Endothelial cell of umbilical vein (primary cell): ENCODE results near the gene FBXO10. TPM values are rescaled to one million over a fixed set of nuclear protein-coding genes. Genes with fewer than 3 reads are reported as not detected.

ENCODE experiments used
- BruUV-seq: library from RNA; stranded (reverse); fragments of 400-500 nt; replicated peaks from 2 replicates; lab custom pipeline; 2021; lab: Mats Ljungman, UMichigan
- CTCF ChIA-PET: fragments of 300-600, 350-600 bp; sonication (Branson Sonifier 250); formaldehyde crosslinking; loops from one replicate; lab custom pipeline; 2021; ENCODE audit warnings: antibody characterized with exemption, inconsistent platforms; lab: Charles Lee
- POLR2A ChIA-PET: fragments of 300-600, 350-600 bp; sonication (Branson Sonifier 250); formaldehyde crosslinking; loops from one replicate; lab custom pipeline; 2021; ENCODE audit warnings: antibody characterized with exemption, inconsistent platforms; lab: Charles Lee
- DNase-seq: peaks from one replicate; pipeline ENCODE4 v3.0.0-alpha.2; 2011; ENCODE audit warnings: low read depth, low spot score
- FAIRE-seq: peaks from 2 replicates; lab custom pipeline; 2011; peaks lifted over from hg19 to GRCh38; lab: Jason Lieb, UNC
- H2AFZ ChIP-seq: 2 replicates; pipeline ENCODE4 v1.6.0; 2012; ENCODE audit warnings: low read depth, low read length, control low read depth, inconsistent platforms
- H3K27ac ChIP-seq: 2 replicates; pipeline ENCODE4 v1.5.1; 2011; ENCODE audit warnings: low read depth, mild to moderate bottlenecking, control low read depth, low read length, moderate library complexity; ENCODE audit not compliant: insufficient read depth
- H3K27me3 ChIP-seq, 2 experiments: 2 replicates each; pipeline versions ENCODE4 v1.6.0 to v1.6.1; 2011; ENCODE audit warnings: low read length in 2 of 2, mixed read lengths in 1 of 2; ENCODE audit not compliant: control insufficient read depth in 2 of 2, insufficient read depth in 2 of 2
- H3K36me3 ChIP-seq, 2 experiments: 2 replicates in 1 of 2; 3 replicates in 1 of 2; pipeline ENCODE4 v1.5.1; 2011; ENCODE audit warnings: low read length in 2 of 2, mild to moderate bottlenecking in 1 of 2, moderate library complexity in 1 of 2; ENCODE audit not compliant: control insufficient read depth in 2 of 2, insufficient read depth in 2 of 2; ENCODE audit errors: extremely low read depth in 1 of 2
- H3K4me1 ChIP-seq: 3 replicates; pipeline ENCODE4 v1.5.1; 2011; ENCODE audit warnings: mild to moderate bottlenecking, low read length; ENCODE audit not compliant: control insufficient read depth, insufficient read depth; ENCODE audit errors: extremely low read depth
- H3K4me2 ChIP-seq: 2 replicates; pipeline ENCODE4 v1.6.1; 2011; ENCODE audit warnings: low read length, control low read depth, mixed read lengths; ENCODE audit not compliant: insufficient read depth
- H3K4me3 ChIP-seq, 3 experiments: fragments of 200-600 bp in 1 of 3; sonication (generic), shearing (Covaris generic) in 1 of 3; replicated peaks in 1 of 3; 2 replicates each; pipeline ENCODE4 v1.5.1; 2011 to 2016; ENCODE audit warnings: control low read depth in 3 of 3, low read length in 3 of 3, mild to moderate bottlenecking in 2 of 3, inconsistent platforms in 1 of 3, low read depth in 1 of 3, moderate library complexity in 1 of 3; ENCODE audit not compliant: insufficient read depth in 1 of 3
- H3K79me2 ChIP-seq: 2 replicates; pipeline ENCODE4 v1.6.0; 2012; ENCODE audit warnings: low read length, inconsistent platforms; ENCODE audit not compliant: control insufficient read depth, insufficient read depth
- H3K9ac ChIP-seq: replicated peaks from 2 replicates; pipeline ENCODE3; 2011; ENCODE audit warnings: low read length, control low read depth; ENCODE audit not compliant: insufficient read depth; ENCODE audit errors: extremely low read depth
- H3K9me1 ChIP-seq: replicated peaks from 3 replicates; pipeline ENCODE4 v1.6.0; 2011; ENCODE audit warnings: mild to moderate bottlenecking, low read length; ENCODE audit not compliant: control insufficient read depth, insufficient read depth; ENCODE audit errors: extremely low read depth
- H3K9me3 ChIP-seq: replicated peaks from 2 replicates; pipeline ENCODE4 v1.5.1; 2012; ENCODE audit warnings: low read length, inconsistent platforms; ENCODE audit not compliant: control insufficient read depth, insufficient read depth
- H4K20me1 ChIP-seq: replicated peaks from 2 replicates; pipeline ENCODE3; 2011; ENCODE audit warnings: mild to moderate bottlenecking, low read length; ENCODE audit not compliant: control insufficient read depth, insufficient read depth; ENCODE audit errors: extremely low read depth
- CTCF ChIP-seq, 2 donors: IDR thresholded peaks; 1 replicate in 1 of 2; 2 replicates in 1 of 2; pipeline ENCODE4 v1.5.1; 2011; ENCODE audit warnings: low read length in 2 of 2, mild to moderate bottlenecking in 2 of 2, moderate library complexity in 2 of 2, control low read depth in 1 of 2, inconsistent platforms in 1 of 2, low read depth in 1 of 2; ENCODE audit not compliant: insufficient read depth in 1 of 2; ENCODE audit errors: extremely low read depth in 1 of 2
- EZH2 ChIP-seq: IDR thresholded peaks from 2 replicates; pipeline ENCODE4 v1.6.1; 2012; ENCODE audit warnings: borderline replicate concordance, low read depth, mild to moderate bottlenecking, moderate library complexity, low read length, inconsistent platforms; ENCODE audit not compliant: severe bottlenecking
- FOS ChIP-seq: IDR thresholded peaks from 2 replicates; pipeline ENCODE4 v1.6.1; 2011; ENCODE audit warnings: mild to moderate bottlenecking, low read length, moderate library complexity, borderline replicate concordance; ENCODE audit not compliant: insufficient read depth
- GATA2 ChIP-seq: IDR thresholded peaks from 2 replicates; pipeline ENCODE4 v1.7.0; 2011; ENCODE audit warnings: low read depth, mild to moderate bottlenecking, moderate library complexity, mixed read lengths, low read length; ENCODE audit not compliant: insufficient read length, insufficient read depth
- JUN ChIP-seq: IDR thresholded peaks from 2 replicates; pipeline ENCODE4 v1.6.1; 2011; ENCODE audit warnings: borderline replicate concordance, low read depth; ENCODE audit not compliant: insufficient read length, insufficient read depth
- MAX ChIP-seq: IDR thresholded peaks from 2 replicates; pipeline ENCODE4 v1.6.1; 2011; ENCODE audit not compliant: insufficient read depth, insufficient read length
- MYC ChIP-seq: IDR thresholded peaks from one replicate; pipeline ENCODE4 v1.6.1; 2011; ENCODE audit warnings: mild to moderate bottlenecking, low read depth, low read length
- POLR2A ChIP-seq: IDR thresholded peaks from 2 replicates; pipeline ENCODE4 v1.6.1; 2012; ENCODE audit warnings: low read depth, mild to moderate bottlenecking, control low read depth, low read length
- POLR2AphosphoS5 ChIP-seq: IDR thresholded peaks from 2 replicates; pipeline ENCODE4 v1.6.1; 2012; ENCODE audit warnings: low read depth, mild to moderate bottlenecking, control low read depth, low read length, moderate library complexity; ENCODE audit not compliant: insufficient read depth
- dilution Hi-C: fragments of 300-500 bp; cut with MboI; formaldehyde crosslinking; loops from one replicate; pipeline ENCODE4 v1.15.0; 2019; ENCODE audit warnings: low sequenced_read_pairs; ENCODE audit not compliant: extremely low pct_ligation_motif_present
- intact Hi-C: fragments of 100-400 bp; cut with micrococcal nuclease; formaldehyde crosslinking; loops from one replicate; pipeline ENCODE4 v1.10.0; 2022
- polyA plus RNA-seq, 4 experiments: library from polyadenylated mRNA; depleted of rRNA in 3 of 4; stranded (reverse) in 3 of 4; unstranded in 1 of 4; fragments of >200 nt; gene quantifications; 2 replicates each; pipeline versions ENCODE4 v1.2.1 to v1.2.3, GENCODE V29; 2011 to 2012; ENCODE audit warnings: missing spikeins in 1 of 4
- total RNA-seq: library from RNA; stranded (reverse); gene quantifications from 2 replicates; pipeline ENCODE4 v1.2.3, GENCODE V29; 2021

FBXO10 gene
- total and polyA plus RNA-seq, 2 donors (not counting 3 experiments of a cell fraction or from before 2014, with no cell fraction given) = 11.8 to 14.4 TPM

- no peaks in the 10 kb centered on the region for H3K9me3 ChIP-seq
- no peaks in the 10 kb centered on the region for H4K20me1 ChIP-seq
- no peaks in the 10 kb centered on the region for H3K79me2 ChIP-seq
- TF ChIP-seq CTCF (IDR thresholded peaks at IDR 0.05; ENCODE audit: extremely low read depth in 1 of 2, insufficient read depth in 1 of 2, low read depth in 1 of 2, low read length in 2 of 2) = no peak
- TF ChIP-seq GATA2 = no peak
- no peak for TF ChIP-seq EZH2
- no peak for TF ChIP-seq POLR2A
- no peak for TF ChIP-seq POLR2AphosphoS5
- no peak for TF ChIP-seq JUN
- no peak for TF ChIP-seq MYC
- no peak for TF ChIP-seq FOS
- TF ChIP-seq MAX = no peak
- H3K9me1 ChIP-seq = no peaks in the 10 kb centered on the region
- H3K27ac ChIP-seq = no peak overlapping the region
- BruUV-seq = no TSS peak
- no peak for FAIRE-seq
- H3K27me3 ChIP-seq = no peaks in the 10 kb centered on the region
- dilution Hi-C loops = no loop called here
- H2AFZ ChIP-seq = no peak overlapping the region
- POLR2A ChIA-PET = no interaction called here
- H3K36me3 ChIP-seq = peaks cover 9 to 15% of the 10 kb centered on the region in 2 experiments
- no peak overlapping the region for H3K9ac ChIP-seq
- CTCF ChIA-PET = no interaction called here
- intact Hi-C loops = no loop called here
- no peak overlapping the region for H3K4me2 ChIP-seq
- DNase-seq = no peak
- H3K4me3 ChIP-seq = no peak overlapping the region
- H3K4me1 ChIP-seq = no peaks in the 10 kb centered on the region
These were observed 78.9 kb downstream of the FBXO10 start for GRCh38 chr9:37497320-37497719.
